ENCODE results near the gene FAM240A.

DNA sequence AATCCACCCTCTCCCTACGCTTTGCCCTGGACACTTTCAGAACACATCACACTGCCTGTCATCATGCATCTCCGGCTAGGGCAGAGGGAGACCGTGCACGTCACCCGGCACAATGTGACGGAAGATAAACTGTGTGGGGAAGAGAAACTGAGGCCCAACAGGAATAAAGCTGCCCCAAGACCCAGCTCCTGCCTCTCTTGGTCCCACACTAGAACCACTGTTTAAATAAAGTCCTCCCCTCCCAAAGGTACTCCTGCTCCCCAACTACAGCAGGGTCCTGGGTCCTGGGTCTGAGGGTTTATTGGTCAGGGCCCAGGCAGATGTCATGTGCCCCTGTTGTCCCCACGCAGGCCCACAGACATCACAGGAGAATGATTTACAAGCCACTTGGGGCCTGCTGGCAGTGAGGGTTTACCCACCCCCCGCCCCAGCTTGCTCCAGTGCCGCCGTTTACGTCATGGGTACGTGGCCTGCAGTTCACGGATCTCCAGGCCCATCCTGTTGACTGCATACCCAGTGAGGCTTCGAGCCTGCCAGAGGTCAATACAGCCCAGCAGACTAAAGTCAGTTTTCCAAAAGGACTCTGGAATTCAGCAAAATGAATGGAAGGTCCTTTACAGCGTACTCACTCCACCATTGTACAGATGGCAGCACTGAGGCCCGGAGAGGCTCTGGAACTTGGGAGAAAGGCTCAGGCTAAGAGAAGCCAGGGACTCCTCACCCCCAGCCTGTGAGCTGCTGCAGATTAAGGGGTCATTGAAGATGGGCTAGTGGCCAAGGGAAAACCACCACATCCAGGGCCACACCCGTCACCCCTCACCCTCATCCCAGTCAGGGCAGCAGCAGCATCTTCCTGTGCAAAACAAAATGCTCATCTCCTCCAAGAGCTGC, 57.9 kb downstream of the FAM240A start:
- TF ChIP-seq CTCF (conservative IDR thresholded peaks at IDR 0.05 in 1 of 2, IDR thresholded peaks at IDR 0.05 in 1 of 2; ENCODE audit: low read depth in 1 of 2, low read length in 2 of 2) (no peak), EZH2 (IDR thresholded peaks at IDR 0.05; ENCODE audit: low read length, missing control alignments) (no peak)

Data from fibroblast of lung (primary cell).